A673 (cell line): ENCODE results near the gene ITPRID2. TPM values are rescaled to one million over a fixed set of nuclear protein-coding genes. Genes with fewer than 3 reads are reported as not detected.

Source experiments
- BruUV-seq: library from RNA; stranded (reverse); fragments of 400-500 nt; replicated peaks from 2 replicates; lab custom pipeline; 2021; lab: Mats Ljungman, UMichigan
- CTCF ChIA-PET: fragments of 300-600 bp; sonication (Branson Sonifier 250); formaldehyde crosslinking; loops from one replicate; lab custom pipeline; 2022; ENCODE audit warnings: antibody characterized with exemption; lab: Charles Lee
- POLR2A ChIA-PET: fragments of 300-600 bp; sonication (Branson Sonifier 250); formaldehyde crosslinking; loops from one replicate; lab custom pipeline; 2022; ENCODE audit warnings: antibody characterized with exemption; ENCODE audit not compliant: low non-redundant PET; lab: Charles Lee
- DNase-seq: peaks from one replicate; pipeline ENCODE4 v3.0.0-alpha.2; 2015; ENCODE audit warnings: low spot score
- H3K27ac ChIP-seq: fragments of 200-600 bp; sonication (generic); 2 replicates; pipeline ENCODE4 v1.5.1; 2016; ENCODE audit warnings: mixed run types, low read depth, mild to moderate bottlenecking, mixed read lengths, antibody characterized with exemption, low read length; ENCODE audit not compliant: poor library complexity, severe bottlenecking
- H3K27me3 ChIP-seq: fragments of 200-600 bp; sonication (generic); replicated peaks from 2 replicates; pipeline ENCODE4 v1.6.1; 2017; ENCODE audit warnings: mixed run types, low read depth, mild to moderate bottlenecking, mixed read lengths, antibody characterized with exemption, low read length; ENCODE audit not compliant: insufficient read depth, poor library complexity
- H3K36me3 ChIP-seq: fragments of 200-600 bp; sonication (generic); 2 replicates; pipeline ENCODE4 v1.6.1; 2016; ENCODE audit warnings: mixed run types, mild to moderate bottlenecking, mixed read lengths, antibody characterized with exemption, low read length; ENCODE audit not compliant: insufficient read depth, poor library complexity, severe bottlenecking
- H3K4me1 ChIP-seq: fragments of 200-600 bp; sonication (generic); 2 replicates; pipeline ENCODE4 v1.6.1; 2017; ENCODE audit warnings: mixed run types, mild to moderate bottlenecking, mixed read lengths, antibody characterized with exemption, low read length; ENCODE audit not compliant: insufficient read depth, poor library complexity, severe bottlenecking
- H3K4me3 ChIP-seq: fragments of 200-600 bp; sonication (generic); 2 replicates; pipeline ENCODE4 v1.5.1; 2016; ENCODE audit warnings: low read depth, mixed run types, mild to moderate bottlenecking, mixed read lengths, low read length; ENCODE audit not compliant: poor library complexity, severe bottlenecking
- H3K9me3 ChIP-seq: fragments of 200-600 bp; sonication (generic); 2 replicates; pipeline ENCODE4 v1.6.1; 2016; ENCODE audit warnings: mixed run types, low read depth, mild to moderate bottlenecking, mixed read lengths, antibody characterized with exemption, low read length; ENCODE audit not compliant: poor library complexity, severe bottlenecking
- EZH2 ChIP-seq: fragments of 200-600 bp; sonication (generic); IDR thresholded peaks from 2 replicates; pipeline ENCODE4 v1.6.1; 2017; ENCODE audit warnings: borderline replicate concordance, low read depth, mild to moderate bottlenecking, mixed read lengths, antibody characterized with exemption, low read length; ENCODE audit not compliant: poor library complexity, severe bottlenecking
- intact Hi-C: fragments of 100-400 bp; cut with micrococcal nuclease; formaldehyde crosslinking; loops from one replicate; pipeline ENCODE4 v1.10.0; 2022; ENCODE audit not compliant: unreplicated experiment
- total RNA-seq: library from RNA; stranded (reverse); gene quantifications from 2 replicates; pipeline ENCODE4 v1.2.3, GENCODE V29; 2021
- TF ChIP-seq, protein P1 (sequence below): fragments of 300-800, 200-600 bp; sonication (generic); conservative IDR thresholded peaks from 2 replicates; pipeline ENCODE4 v1.5.1; 2017; ENCODE audit warnings: low read depth, mild to moderate bottlenecking, antibody characterized with exemption, low read length, moderate library complexity, mixed read lengths

The ITPRID2 gene
- total RNA-seq, 1 experiment from 2014 or later, result 141 TPM

DNA sequence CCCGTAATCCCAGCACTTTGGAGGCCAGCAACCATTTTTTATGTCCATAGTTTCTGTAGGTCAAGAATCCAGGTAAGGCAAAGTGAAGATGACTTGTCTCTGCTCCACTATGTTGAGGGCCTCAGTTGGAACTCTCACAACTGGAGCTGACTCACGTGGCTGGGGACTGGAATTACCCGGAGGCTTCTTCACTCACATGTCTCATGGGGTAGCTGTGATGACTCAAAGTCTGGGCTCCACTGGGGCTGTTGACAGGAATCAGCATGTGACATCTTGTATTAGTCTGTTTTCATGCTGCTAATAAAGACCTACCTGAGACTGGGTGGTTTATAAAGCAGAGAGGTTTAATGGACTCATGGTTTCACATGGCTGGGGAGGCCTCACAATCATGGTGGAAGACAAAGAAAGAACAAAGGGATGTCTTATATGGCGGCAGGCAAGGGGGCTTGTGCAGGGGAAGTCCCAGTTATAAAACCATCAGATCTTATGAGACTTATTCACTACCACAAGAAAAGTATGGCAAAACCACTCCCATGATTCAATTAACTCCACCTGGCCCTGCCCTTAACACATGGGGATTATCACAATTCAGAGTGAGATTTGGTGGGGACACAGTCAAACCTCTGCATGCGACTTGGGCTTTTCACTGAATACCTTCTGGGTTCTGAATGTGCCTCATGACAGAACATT, 86.3 kb downstream of the ITPRID2 start:
- Histone ChIP-seq H3K4me3 (no peak overlapping the region), H3K36me3 (no peaks in the 10 kb centered on the region), H3K9me3 (no peaks in the 10 kb centered on the region), H3K27ac (no peak overlapping the region), H3K27me3 (no peaks in the 10 kb centered on the region), H3K4me1 (peaks cover 8% of the 10 kb centered on the region)
- CTCF ChIA-PET, result interaction anchor here (0.6 kb wide), 1 partner anchor 264 kb away, joined by 7 read pairs; no protein-coding TSS in a partner anchor
- POLR2A ChIA-PET, result no interaction called here
- no peak for TF ChIP-seq EZH2
- TF ChIP-seq, protein P1, sequence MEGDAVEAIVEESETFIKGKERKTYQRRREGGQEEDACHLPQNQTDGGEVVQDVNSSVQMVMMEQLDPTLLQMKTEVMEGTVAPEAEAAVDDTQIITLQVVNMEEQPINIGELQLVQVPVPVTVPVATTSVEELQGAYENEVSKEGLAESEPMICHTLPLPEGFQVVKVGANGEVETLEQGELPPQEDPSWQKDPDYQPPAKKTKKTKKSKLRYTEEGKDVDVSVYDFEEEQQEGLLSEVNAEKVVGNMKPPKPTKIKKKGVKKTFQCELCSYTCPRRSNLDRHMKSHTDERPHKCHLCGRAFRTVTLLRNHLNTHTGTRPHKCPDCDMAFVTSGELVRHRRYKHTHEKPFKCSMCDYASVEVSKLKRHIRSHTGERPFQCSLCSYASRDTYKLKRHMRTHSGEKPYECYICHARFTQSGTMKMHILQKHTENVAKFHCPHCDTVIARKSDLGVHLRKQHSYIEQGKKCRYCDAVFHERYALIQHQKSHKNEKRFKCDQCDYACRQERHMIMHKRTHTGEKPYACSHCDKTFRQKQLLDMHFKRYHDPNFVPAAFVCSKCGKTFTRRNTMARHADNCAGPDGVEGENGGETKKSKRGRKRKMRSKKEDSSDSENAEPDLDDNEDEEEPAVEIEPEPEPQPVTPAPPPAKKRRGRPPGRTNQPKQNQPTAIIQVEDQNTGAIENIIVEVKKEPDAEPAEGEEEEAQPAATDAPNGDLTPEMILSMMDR, result no peak
- BruUV-seq, result no TSS peak
- DNase-seq, result peak; percentile 23
- intact Hi-C loops, result no loop called here

DNA sequence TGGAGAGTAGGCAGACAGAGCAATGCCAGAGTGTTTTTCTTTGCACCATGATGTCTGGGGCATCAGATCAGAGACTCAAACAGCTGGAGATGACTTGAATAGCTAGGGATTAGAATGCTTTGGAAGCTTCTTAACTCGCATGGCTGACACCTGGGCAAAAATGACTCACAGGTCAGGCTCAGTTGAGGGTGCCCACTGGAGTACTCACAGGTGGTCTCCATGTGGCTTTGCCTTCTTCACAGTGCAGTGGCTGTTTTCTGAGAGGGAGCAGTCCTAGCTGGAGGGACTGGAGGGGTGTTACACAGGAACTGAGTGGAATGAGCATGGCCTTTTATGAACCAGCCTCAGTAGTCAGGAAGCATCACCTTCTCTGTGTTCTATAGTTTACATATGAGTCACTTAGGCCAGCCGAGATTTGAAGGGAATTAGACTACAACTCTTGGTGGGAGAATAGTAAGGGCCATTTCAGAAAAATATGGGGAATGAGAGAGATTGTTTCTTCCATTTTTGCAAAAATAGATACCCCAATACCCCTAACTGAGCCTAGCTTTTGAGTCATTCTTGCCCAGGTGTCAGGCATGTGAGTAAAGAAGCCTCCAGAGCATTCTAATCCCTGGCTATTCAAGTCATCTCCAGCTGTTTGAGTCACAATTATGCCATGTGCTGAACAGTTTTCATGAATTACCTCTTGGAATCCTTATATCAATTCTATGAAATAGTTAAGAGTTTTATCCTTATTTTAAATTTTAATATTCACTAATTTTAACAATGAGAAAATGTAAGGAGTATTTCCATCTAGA, 87.0 kb downstream of the ITPRID2 start:
- Histone ChIP-seq H3K4me1 (peaks cover under 1% of the 10 kb centered on the region), H3K36me3 (no peaks in the 10 kb centered on the region), H3K27me3 (no peaks in the 10 kb centered on the region), H3K9me3 (no peaks in the 10 kb centered on the region), H3K4me3 (no peak overlapping the region), H3K27ac (no peak overlapping the region)
- CTCF ChIA-PET, result no interaction called here
- TF ChIP-seq, protein P1, result no peak
- no peak for TF ChIP-seq EZH2
- POLR2A ChIA-PET, result no interaction called here
- intact Hi-C loops, result no loop called here
- BruUV-seq, result no TSS peak
- DNase-seq, result no peak

Other genes starting within 250 kb of the ITPRID2 start
- gene CERKL, start 234.6 kb upstream of the ITPRID2 start, total RNA-seq, result 0.72 and 0.75 TPM in 2 replicates
- not detected in 2 replicates for gene NEUROD1, start 211.2 kb upstream of the ITPRID2 start, total RNA-seq
- gene PPP1R1C, start 94.1 kb downstream of the ITPRID2 start, total RNA-seq, result 3.2 and 5.3 TPM in 2 replicates